HT-29 (cell line): ENCODE results near the gene SMIM1. TPM values are rescaled to one million over a fixed set of nuclear protein-coding genes. Genes with fewer than 3 reads are reported as not detected.

ENCODE experiments used
- DNase-seq: peaks from one replicate; pipeline ENCODE4 v3.0.0-alpha.2; 2015; ENCODE audit warnings: low spot score
- total RNA-seq: library from RNA; depleted of rRNA; stranded (reverse); fragments of >200 nt; shearing (Covaris generic); gene quantifications from 2 replicates; pipeline ENCODE4 v1.2.3, GENCODE V29; 2014

SMIM1 gene
- total RNA-seq, 1 experiment from 2014 or later: not detected

DNA sequence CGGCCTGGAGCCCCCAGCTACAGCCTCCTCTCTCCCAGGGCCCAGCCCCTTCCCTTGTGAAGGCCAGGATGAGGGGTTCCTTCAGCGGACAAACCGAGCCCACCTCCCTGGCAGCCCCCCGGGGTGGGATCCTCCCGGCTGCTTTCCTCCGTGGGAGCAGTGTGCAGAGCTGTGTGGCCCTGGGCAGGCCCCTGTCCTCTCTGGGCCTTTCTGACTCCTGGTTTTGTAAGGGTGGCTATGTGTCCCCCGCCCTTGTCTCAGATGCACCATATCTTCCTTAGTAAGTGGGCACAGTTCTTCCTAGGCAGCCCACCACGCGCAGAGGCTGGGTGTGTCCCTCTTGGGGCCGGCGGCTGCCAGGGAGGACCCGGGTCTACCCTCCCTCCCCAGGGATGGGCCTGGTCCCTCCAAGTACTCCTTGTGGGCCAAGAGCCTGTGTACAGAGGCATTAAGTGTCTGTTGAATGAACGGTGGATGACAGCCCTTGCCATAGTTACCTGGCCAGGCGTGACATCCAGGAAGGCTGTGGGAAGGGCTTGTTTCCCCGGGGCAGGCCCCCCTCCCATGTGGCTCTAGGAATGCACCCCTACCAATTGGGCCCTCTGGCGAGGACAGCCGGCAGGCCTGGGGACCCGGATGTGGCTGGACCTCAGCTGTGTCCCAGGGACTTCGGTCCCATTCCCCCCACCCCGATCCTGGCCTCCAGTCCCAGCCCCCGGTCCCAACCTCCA, 3.8 kb downstream of the SMIM1 start:
- no peak for DNase-seq

DNA sequence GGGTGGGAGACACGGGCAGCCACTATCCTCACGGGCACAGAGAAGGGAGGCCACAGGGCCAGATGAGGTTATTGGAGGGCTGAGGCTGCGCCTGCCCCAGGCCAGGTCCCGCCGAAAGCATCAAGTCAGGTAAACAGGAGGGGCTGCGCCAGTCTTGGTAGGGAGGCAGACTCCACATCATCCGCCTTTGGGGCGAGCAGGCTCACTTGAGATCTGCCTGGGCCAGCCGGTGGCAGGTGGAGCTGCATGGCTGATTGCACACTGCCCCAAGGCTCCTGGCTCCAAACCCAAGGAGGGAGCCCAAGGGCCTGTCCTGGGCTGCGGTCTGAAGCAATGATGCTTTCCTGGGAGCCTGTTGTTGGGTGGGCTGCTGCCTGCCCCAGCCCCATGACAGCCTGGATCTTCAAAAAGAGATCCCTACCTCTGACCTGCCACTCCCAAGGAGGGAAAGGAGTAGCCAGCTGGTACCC, 4.6 kb downstream of the SMIM1 start:
- DNase-seq: no peak

DNA sequence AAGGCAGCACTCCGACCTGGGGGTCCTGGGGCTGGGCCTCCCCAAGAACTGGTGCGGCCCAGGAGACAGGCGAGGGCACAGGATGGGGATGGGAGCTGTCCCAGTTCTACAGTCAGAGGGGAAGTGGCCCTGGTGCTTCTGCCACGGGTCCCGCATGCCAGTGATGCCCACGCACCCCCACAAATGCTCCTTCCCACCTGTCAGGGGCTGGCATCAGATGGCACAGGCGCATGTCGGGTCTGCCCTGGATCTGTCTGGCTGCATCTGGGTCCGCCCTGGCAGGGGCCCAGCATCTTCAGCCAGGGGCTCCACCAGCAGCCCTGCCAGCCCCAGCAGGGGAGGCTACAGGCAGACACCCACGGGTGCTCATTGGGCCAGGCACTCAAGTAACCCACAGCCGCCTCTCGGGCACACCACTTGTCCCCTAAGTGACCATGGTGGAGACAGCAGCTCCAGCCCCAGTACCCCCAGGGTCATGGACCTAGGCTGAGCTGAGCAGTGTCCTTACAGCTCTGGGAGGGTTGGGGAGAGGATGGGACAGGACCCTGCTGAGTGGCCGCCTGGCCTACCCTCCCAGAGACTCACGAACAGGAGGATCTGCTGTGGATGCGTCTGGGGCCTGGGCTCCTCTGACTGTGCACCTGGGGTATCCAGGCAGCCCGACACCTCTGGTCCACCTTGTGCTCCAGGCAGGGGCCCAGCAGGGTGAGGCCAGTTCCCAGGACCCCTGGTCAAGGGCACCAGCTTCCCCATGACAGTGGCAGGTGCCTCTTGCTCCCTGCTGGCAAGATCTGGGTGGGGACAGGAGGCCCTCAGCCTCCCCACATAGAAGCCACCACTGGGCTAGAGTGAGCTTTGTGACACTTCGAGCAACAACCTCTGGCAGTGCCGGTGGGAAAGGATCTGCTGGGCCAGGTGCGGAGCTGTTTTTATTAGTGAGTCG, 5.4 kb downstream of the SMIM1 start:
- DNase-seq: no peak

- no peak for DNase-seq
Measured at GRCh38 chr1:3778590-3779264, 6.2 kb downstream of the SMIM1 start.

DNA sequence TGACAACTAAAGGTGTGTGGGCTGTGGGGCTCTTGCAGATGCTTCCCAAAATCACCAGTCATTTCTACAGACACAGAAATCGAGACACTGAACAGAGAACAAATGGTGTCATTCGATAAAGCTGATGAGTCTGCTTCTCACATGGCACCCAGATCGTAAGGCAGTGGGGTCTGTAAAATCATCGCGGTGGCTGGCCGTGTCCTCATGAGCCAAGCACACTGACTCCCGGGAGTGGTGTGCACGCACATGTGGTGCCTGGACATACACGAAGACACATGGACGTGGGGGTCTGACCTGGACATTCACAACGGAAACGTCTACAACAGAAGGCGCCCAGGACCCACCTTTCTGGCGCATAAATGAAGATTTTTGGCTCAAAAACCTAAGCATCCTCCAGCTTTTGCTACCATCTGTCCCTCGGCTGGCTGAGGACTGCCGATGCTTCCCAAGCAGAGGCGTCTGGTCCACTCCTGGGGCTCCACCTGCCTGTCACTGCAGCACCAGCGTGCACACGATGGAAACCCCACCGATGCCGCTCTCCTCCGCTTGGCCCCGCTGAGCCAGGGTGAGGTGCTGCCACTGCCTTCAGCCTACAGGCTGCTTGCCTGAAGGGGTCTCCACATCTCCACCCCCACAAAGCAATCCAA, 6.8 kb downstream of the SMIM1 start:
- DNase-seq: no peak

- DNase-seq: no peak
Measured at GRCh38 chr1:3779912-3780416, 7.4 kb downstream of the SMIM1 start.

DNA sequence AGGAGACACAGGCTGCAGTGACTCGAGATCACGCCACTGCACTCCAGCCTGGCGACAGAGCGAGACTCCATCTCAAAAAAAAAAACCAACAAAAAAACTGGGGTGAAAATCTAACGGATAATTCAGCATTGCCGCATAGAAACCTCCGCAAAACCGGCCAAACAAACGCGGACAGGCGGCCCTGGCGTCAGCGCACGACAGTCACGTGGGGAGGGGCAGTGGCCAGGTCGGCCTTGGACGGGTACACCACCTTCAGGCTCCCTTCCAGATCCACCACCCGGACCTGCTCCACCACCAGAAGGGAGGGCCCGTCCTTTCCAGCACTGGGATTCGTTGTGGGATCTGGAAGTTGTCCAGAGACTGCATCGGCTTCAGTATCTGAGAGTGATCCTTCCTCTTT, 8.4 kb downstream of the SMIM1 start:
- DNase-seq: no peak

DNA sequence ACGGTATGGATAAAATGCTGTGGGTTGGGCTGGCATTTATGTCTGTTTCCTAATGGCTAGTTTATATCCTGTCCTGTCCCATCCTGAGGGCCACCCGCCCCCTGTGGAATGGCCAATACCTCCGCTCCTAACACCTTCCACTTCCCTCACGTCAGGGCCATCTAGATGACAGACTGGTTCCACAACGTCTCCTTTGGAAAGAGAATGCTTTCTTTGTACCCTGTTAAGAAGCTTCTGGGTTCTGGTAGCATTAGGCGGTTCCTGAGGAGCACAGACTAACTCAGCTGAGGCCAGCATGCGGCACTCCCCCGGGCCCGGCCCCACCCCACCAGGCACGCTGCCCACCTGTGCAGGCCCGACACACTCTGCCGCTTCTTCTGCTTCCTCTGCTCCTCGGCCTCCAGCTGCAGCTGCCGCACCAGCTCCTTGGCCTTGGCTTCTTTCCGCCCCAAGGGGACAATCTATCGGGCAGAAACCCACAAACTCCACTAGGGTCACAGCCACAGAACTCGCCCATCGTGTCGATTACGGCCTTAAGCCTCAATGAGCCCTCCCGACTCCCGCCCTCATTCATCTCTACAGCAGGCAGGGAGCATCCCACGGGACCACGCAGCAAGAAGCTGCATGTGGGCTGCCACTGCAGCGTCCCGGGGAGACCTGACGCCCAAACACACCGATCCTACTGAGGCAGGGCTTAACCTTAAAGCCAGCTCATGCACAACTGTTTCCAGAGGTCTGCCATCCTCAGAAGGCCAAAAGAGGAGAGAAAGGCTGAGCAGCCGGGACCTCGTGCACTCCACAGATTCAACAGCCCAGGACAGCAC, 11.3 kb downstream of the SMIM1 start:
- DNase-seq: no peak

DNA sequence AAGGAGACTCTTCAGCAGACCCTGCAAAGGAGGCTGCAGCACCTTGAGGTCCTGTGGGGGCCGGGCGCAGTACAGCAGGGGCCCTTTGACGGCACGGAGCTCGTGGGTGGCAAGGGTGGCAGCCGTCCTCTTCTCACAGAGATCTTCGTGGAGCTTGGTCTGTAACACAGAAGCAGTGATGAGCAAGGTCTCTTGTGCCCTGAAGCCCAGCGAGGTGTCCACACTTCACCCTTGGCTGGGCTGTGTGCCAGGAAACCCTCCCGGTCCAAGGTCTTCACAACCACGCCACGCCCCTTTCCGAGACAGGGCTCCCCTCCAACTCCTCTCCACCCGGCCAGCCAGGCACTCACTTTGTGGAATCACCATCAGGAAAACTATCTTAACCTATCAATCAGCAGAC, 12.5 kb downstream of the SMIM1 start:
- DNase-seq: peak; percentile 42

DNA sequence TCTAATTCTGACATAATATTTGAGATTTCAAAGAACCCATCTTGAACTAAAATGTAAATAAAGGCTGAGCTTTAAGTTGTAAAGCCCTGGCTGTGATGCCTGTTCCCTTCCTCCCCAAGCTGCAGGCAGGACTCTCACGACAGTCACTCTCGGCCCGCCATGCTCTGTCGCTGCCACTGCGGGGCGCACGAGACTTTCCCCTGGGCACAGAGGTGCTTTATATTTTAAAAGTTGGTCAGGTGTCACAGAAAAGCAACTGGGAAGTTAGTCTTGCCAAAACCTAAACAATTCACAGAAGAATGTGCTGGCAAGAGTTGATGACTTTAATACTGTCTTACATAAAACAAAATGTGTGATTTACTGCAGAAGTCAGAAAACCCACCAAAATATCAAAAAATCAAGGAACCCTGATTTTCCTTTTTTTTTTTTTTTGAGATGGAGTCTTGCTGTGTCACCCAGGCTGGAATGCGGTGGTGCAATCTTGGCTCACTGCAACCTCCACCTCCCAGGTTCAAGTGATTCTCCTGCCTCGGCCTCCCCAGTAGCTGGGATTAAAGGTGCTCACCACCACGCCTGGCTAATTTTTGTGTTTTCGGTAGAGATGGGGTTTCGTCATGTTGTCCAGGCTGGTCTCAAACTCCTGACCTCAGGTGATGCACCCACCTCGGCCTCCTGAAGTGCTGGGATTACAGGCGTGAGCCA, 13.1 kb downstream of the SMIM1 start:
- DNase-seq: peak; percentile 64

GRCh38 chr1:3786468-3787348, 14.2 kb downstream of the SMIM1 start:
- no peak for DNase-seq

- DNase-seq: no peak
Measured at GRCh38 chr1:3787349-3787715, 14.8 kb downstream of the SMIM1 start.

GRCh38 chr1:3787745-3788605, 15.4 kb downstream of the SMIM1 start:
- DNase-seq: no peak

DNA sequence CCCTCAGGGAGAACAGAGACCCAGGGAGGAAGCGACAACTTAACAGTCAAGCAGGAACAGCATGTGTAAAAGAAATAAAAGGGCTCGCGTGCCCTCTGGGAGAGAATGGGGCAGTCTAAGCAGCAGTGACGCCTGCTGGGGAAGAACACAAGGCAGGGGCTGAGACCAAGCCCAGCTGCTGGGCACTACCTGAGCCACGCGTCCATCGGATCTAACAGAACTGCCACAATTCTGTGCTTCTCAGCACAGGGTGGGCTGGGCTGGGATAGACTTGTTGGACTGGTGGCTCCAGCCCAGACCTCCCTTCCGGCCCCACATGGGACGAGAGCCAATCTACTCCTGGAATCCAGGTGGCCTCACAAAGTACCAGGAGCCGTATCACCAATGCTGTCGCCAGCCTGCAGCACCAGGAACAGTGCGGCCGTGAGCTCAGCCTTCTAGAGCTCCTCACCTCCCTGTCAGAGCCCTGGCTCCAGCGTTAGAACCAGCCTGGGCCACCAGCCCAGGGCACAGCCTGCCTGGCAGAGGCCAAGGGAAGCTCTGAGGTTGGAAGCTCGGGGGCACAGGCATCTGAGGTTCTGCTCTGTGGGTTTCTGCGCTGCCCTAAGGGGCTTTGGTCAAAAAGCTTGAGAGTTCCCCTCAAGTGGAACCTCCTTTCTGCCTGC, 16.3 kb downstream of the SMIM1 start:
- no peak for DNase-seq

DNA sequence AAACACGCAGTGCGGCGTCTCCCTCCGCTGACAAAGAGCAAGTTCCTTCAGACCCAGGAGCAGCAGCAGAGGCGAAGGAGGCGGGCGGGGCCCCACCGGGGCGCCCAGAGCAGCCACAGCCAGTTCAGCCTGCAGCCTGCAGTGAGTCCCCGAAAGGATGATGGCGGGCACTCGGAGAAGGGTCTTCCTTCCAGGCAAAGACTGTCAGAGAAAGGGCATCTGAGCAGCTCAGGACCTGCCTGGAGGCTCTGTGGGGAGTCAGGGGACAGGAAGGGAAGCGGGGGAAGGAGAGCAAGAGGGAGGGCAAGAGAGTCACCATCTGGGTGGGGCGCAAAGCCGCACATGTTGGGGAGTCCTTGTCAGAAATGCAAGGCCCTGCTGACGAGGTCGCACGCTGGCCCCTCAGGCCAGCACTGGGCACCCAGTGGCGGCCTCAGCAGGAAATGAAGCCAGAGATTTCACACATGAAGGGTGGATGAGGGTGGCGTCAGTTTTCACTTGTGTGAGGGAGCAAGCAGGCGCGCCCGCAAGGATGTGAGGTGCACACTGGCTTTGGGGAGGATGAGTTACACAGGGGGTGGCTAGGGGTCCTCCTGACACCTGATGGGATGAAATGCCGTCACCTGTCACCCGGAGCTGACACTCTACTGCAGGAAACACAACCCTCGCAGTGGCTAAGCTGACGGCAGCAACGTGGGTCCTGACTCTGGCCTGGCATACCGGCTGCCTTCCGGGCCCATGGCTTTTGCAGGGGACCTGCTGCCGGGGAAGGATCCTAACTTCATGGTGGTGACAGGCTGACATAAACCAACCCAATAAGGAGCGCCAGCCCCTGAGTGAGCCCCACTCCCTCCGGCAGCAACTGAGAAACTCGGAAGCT, 17.1 kb downstream of the SMIM1 start:
- no peak for DNase-seq

DNA sequence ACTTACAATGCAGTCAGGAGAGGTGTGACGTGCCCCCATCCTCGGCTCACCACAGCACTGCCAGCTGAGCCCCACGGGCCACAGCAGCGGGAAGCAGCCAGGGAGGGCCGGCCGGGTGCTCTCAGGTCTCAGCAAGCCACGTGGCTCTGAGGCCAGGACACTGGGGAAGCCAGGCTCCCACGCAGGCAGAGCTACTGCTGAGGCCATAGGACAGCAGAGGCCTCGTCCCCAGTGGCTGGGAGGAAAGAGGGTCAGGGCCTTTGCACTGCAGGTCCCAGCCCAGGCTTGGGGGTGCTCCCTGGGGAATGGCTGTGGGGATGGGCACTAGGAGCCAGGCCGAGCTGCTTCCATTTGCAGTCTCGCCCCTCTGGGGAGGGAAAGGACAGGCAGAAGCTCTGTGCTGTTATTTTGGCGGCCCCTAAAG, 18.0 kb downstream of the SMIM1 start:
- no peak for DNase-seq
